Activated T-cell treated with anti-CD3 and anti-CD28 coated beads for 24 hours (primary cell): ENCODE data around the gene TMCO4.

Source experiments
- DNase-seq: peaks from one replicate; pipeline ENCODE4 v3.0.0-alpha.2; 2020; ENCODE audit warnings: low read depth

Gene TMCO4

GRCh38 chr1:19775831-19776230 is 23.9 kb downstream of the TMCO4 start:
- DNase-seq: no peak

- no peak for DNase-seq
Observed at GRCh38 chr1:19775317-19775716, 24.4 kb downstream of the TMCO4 start.

GRCh38 chr1:19774180-19774785 is 25.4 kb downstream of the TMCO4 start:
- DNase-seq: no peak

- no peak for DNase-seq
Observed at GRCh38 chr1:19773485-19773884, 26.2 kb downstream of the TMCO4 start.

- DNase-seq: no peak
Observed at GRCh38 chr1:19772053-19772452, 27.7 kb downstream of the TMCO4 start.

GRCh38 chr1:19771350-19771749 is 28.4 kb downstream of the TMCO4 start:
- DNase-seq: no peak

- no peak for DNase-seq
Observed at GRCh38 chr1:19770436-19771190, 29.1 kb downstream of the TMCO4 start.

- DNase-seq: no peak
Observed at GRCh38 chr1:19769211-19769932, 30.3 kb downstream of the TMCO4 start.

GRCh38 chr1:19768353-19769210 is 31.1 kb downstream of the TMCO4 start:
- no peak for DNase-seq

GRCh38 chr1:19765623-19766022 is 34.1 kb downstream of the TMCO4 start:
- DNase-seq: peak; percentile 9

GRCh38 chr1:19764848-19765247 is 34.9 kb downstream of the TMCO4 start:
- DNase-seq: no peak

GRCh38 chr1:19762175-19762779 is 37.4 kb downstream of the TMCO4 start:
- peak; percentile 7 for DNase-seq

- DNase-seq: no peak
Observed at GRCh38 chr1:19759740-19760089, 40.0 kb downstream of the TMCO4 start.

- DNase-seq: no peak
Observed at GRCh38 chr1:19758227-19758830, 41.4 kb downstream of the TMCO4 start.

- DNase-seq: no peak
Observed at GRCh38 chr1:19757641-19758040, 42.1 kb downstream of the TMCO4 start.

GRCh38 chr1:19756480-19756879 is 43.2 kb downstream of the TMCO4 start:
- DNase-seq: no peak

- no peak for DNase-seq
Observed at GRCh38 chr1:19754482-19754881, 45.2 kb downstream of the TMCO4 start.

- no peak for DNase-seq
Observed at GRCh38 chr1:19752083-19752696, 47.5 kb downstream of the TMCO4 start.

GRCh38 chr1:19750882-19751276 is 48.8 kb downstream of the TMCO4 start:
- DNase-seq: no peak

- DNase-seq: no peak
Observed at GRCh38 chr1:19750101-19750881, 49.4 kb downstream of the TMCO4 start.
